Activated naive CD8-positive, alpha-beta T cell treated with anti-CD3 and anti-CD28 coated beads, Interleukin-2, amount 10 ng/mL, durations not matched to agents 7 days and 5 days (primary cell): ENCODE results near the gene PDP2. TPM values are rescaled to one million over a fixed set of nuclear protein-coding genes. Genes with fewer than 3 reads are reported as not detected.

Experiments used
- ATAC-seq: fragments of 150-1000 bp; cut with Tn5 transposase; one replicate; pipeline ENCODE4 v1.10.0; 2021; ENCODE audit warnings: low read depth, moderate library complexity
- POLR2A ChIA-PET: fragments of 350-600 bp; sonication (Branson Sonifier 250); formaldehyde crosslinking; loops from one replicate; lab custom pipeline; 2021; ENCODE audit warnings: antibody characterized with exemption; lab: Charles Lee
- DNase-seq: peaks from one replicate; pipeline ENCODE4 v3.0.0; 2021
- H3K27ac Mint-ChIP-seq: one replicate; pipeline ENCODE4 v1.8.0; 2022; ENCODE audit warnings: mild to moderate bottlenecking, mixed read lengths
- H3K27me3 Mint-ChIP-seq: one replicate; pipeline ENCODE4 v1.8.0; 2022; ENCODE audit warnings: mild to moderate bottlenecking, moderate library complexity, mixed read lengths
- H3K36me3 Mint-ChIP-seq: one replicate; pipeline ENCODE4 v1.8.0; 2021; ENCODE audit warnings: mild to moderate bottlenecking, mixed read lengths
- H3K4me1 Mint-ChIP-seq: one replicate; pipeline ENCODE4 v1.8.0; 2021; ENCODE audit warnings: mixed read lengths
- H3K4me3 Mint-ChIP-seq: one replicate; pipeline ENCODE4 v1.8.0; 2022; ENCODE audit warnings: mild to moderate bottlenecking, moderate library complexity, mixed read lengths
- H3K9me3 Mint-ChIP-seq: one replicate; pipeline ENCODE4 v1.8.0; 2021; ENCODE audit warnings: mixed read lengths
- total RNA-seq, 2 experiments: library from RNA; stranded (reverse); gene quantifications; one replicate each; pipeline ENCODE4 v1.2.3, GENCODE V29; 2021

Gene PDP2, protein sequence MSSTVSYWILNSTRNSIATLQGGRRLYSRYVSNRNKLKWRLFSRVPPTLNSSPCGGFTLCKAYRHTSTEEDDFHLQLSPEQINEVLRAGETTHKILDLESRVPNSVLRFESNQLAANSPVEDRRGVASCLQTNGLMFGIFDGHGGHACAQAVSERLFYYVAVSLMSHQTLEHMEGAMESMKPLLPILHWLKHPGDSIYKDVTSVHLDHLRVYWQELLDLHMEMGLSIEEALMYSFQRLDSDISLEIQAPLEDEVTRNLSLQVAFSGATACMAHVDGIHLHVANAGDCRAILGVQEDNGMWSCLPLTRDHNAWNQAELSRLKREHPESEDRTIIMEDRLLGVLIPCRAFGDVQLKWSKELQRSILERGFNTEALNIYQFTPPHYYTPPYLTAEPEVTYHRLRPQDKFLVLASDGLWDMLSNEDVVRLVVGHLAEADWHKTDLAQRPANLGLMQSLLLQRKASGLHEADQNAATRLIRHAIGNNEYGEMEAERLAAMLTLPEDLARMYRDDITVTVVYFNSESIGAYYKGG
- total RNA-seq, result 10 to 100 TPM; 26.6 TPM

DNA sequence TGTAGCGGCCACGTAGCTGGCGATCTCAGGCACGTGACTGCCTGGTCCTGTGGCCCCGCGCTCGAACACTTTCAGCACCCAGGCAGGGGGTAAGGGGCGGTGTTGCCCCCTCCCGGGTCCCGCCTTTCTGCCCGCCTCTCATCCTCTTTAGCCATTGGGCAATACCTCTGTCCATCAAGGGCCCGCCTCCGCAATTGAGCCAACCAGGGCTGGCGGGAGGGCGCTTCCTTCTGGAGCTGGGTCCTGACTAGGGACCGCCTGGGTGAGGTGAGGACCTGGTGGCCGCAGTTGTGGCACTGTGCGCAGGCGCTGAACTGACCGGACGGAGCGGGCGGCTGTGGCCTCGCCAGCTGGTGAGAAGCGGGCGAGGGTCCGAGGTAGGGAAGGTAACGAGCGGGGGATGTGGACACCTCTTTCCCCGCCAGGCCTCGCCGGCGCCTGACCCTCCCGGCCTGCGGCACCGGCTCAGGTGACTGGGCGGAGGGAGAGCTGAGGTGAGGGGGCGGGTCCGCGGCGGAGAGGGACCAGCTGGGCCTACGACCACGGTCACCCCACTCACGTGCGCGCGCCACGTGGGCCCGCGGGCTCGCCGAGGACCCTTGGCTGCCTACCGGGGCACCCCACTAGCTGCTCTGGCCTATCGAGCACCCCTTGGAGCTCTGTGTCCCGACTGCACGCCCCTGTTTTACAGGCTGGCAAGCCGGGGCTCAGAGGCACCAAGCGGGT, at the start of gene PDP2:
Gene PDP2 (plus strand): TSS at position 228 of the 726 bp plus-strand sequence. CDS start 3,770 bp downstream, outside the sequence.
- Mint-ChIP-seq H3K27ac (peak within 1 kb of the TSS; percentile 99), H3K4me1 (peaks cover 38% of the 10 kb centered on the region), H3K9me3 (no peaks in the 10 kb centered on the region)

DNA sequence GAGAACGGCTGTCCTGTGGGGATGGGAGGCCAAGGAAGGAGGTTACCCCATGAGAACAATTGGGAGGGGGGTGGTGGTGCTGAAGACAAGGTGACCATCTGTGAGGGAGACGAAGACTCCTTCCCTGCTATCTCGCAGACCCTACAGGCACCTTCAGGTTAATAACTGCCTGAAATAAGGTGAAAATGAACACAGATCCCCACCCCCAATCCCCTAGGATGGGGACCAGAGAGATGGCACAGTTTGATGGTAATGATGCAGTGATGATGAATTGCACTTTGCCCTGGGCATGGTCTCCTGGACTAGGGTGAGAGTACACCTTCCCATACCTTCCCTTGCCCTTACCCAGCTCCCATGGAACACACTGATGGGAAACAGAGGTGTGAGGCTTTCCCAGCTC, 48.1 kb upstream of the PDP2 start:
- DNase-seq, result no peak
- ATAC-seq, result no peak
- Mint-ChIP-seq H3K36me3 (peaks cover 7% of the 10 kb centered on the region), H3K4me3 (no peak overlapping the region), H3K27ac (no peak overlapping the region), H3K9me3 (no peaks in the 10 kb centered on the region), H3K27me3 (peaks cover 6% of the 10 kb centered on the region), H3K4me1 (peaks cover 25% of the 10 kb centered on the region)
- POLR2A ChIA-PET, result interaction anchor here (0.5 to 3.9 kb wide), 2 partner anchors 33 to 36 kb away, joined by 3 to 39 read pairs; no protein-coding TSS in a partner anchor

More for the DNA sequence above, at the start of gene PDP2:
- Mint-ChIP-seq H3K27me3 (no peaks in the 10 kb centered on the region), H3K4me3 (peak within 1 kb of the TSS; percentile 100), H3K36me3 (peaks cover 5% of the 10 kb centered on the region)
- POLR2A ChIA-PET, result interaction anchor here (1.0 to 1.9 kb wide), 9 partner anchors 10 to 295 kb away, joined by 3 to 9 read pairs (median 3); partner anchors contain the start of genes CBFB and NAE1
- DNase-seq, result peak; percentile 88
- ATAC-seq, result peak; percentile 98

DNA sequence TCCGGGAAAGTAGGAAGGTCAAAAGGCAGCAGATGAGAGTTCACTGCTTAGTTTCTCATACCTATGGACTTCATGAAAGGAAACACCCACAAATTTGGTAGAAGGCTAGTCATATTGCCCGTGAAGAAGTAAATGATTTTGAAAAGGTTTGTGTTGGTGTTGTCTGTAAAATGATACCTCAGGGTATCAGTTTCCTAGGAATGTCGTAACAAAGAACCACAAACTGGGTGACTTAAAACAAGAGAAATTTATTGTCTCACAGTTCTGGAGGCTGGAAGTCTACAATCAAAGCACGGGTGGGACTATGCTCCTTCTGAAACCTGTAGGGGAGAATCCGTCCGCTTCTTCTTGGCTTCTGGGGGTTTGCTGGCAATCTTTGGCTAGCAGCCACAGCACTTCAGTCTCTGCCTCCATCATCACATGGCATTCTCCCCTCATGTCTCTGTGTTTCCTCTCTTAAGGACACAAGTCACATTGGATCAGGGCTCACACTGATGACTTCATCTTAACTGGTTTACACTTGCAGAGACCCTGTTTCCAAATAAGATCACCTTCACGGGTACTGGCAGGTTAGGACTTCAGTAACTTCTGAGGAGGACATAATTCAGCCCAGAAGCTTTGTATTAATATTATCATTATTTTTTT, 47.5 kb upstream of the PDP2 start:
- Mint-ChIP-seq H3K9me3 (no peaks in the 10 kb centered on the region), H3K4me3 (no peak overlapping the region), H3K36me3 (peaks cover 3% of the 10 kb centered on the region), H3K4me1 (peaks cover 21% of the 10 kb centered on the region), H3K27ac (no peak overlapping the region), H3K27me3 (peaks cover 10% of the 10 kb centered on the region)
- POLR2A ChIA-PET, result no interaction called here
- no peak for ATAC-seq
- no peak for DNase-seq

DNA sequence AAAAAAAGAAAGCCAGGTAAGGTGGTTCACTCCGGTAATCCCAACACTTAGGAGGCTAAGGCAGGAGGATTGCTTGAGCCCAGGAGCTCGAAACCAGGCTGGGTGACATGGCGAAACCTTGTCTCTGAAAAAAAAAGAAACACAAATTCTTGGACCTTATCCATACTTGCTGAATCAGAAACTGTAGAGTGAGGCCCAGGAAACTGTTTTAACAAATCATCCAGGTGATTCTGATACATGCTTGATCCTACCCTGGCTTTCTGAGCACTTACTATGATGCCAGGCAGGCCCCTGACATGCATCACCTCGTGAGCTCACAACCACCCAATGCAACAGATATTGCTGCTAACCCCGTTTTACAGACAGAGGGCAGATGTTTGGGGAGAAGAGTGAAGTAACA, 45.6 kb upstream of the PDP2 start:
- Mint-ChIP-seq H3K36me3 (no peaks in the 10 kb centered on the region), H3K27me3 (peaks cover 26% of the 10 kb centered on the region), H3K4me3 (no peak overlapping the region), H3K4me1 (peaks cover 6% of the 10 kb centered on the region), H3K9me3 (peaks cover 2% of the 10 kb centered on the region), H3K27ac (no peak overlapping the region)
- DNase-seq (no peak), ATAC-seq (no peak)
- POLR2A ChIA-PET, result no interaction called here

DNA sequence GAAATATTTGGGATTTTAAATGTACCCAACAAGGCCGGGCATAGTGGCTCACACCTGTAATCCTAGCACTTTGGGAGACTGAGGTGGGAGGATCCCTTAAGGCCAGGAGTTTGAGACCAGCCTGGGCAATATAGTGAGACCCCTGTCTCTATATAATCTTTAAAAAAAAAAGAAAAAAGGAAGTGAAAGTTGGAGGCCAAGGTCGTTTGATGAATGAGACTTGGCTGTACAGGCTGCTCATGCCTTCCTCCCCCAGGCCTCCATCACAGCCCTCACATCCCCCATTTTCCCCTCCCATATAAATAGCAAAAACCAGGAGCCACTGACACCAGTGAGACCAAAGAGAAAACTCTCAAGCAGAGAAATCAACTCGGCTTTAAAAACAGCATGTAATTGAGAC, 39.4 kb upstream of the PDP2 start:
- Mint-ChIP-seq H3K27ac (no peak overlapping the region), H3K4me1 (peaks cover 9% of the 10 kb centered on the region), H3K9me3 (peaks cover 2% of the 10 kb centered on the region), H3K4me3 (no peak overlapping the region), H3K27me3 (peaks cover 66% of the 10 kb centered on the region), H3K36me3 (no peaks in the 10 kb centered on the region)
- no peak for DNase-seq
- POLR2A ChIA-PET, result no interaction called here
- ATAC-seq, result no peak

DNA sequence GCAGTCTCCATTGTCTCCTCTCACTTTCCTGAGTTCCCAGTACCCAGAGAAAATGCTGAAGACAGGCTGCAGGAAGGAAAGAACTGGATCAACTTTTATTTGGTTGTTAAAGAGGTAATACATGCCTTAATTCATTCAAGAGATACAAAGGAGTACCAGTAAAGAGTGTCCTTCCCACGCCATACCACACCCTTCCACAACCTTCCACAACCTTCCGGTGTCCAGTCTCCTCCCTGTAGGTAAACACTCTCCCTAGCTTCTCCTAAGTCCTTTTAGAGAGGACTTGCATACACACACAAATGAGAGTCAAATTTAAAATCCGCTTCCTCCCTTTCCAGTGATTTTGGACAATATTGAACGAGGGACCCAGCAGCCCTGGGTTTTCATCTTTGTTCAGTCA, 38.9 kb upstream of the PDP2 start:
- Mint-ChIP-seq H3K36me3 (no peaks in the 10 kb centered on the region), H3K9me3 (peaks cover 2% of the 10 kb centered on the region), H3K4me3 (no peak overlapping the region), H3K27ac (no peak overlapping the region), H3K4me1 (peaks cover 9% of the 10 kb centered on the region), H3K27me3 (peaks cover 71% of the 10 kb centered on the region)
- POLR2A ChIA-PET, result no interaction called here
- DNase-seq (no peak), ATAC-seq (no peak)

DNA sequence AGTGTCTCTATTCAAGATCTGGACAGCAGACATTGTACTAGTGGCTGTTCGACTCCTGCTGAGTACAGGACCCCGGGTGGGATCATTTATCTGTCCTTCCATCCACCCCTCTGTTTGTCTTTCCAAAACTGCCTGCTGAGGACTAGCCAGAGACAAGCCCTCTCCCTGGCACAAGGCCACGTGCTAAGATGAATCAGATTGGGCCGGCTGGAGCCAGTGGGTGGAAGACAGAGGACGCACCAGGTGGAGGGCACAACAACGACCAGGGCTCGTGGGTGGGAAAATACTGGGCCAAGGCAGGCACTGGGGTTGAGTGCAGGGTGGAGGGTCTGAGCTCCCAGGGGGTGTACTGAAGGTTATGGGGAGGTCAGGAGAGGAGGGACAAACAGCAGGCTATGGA, 37.5 kb upstream of the PDP2 start:
- H3K27me3 Mint-ChIP-seq, result peaks cover 67% of the 10 kb centered on the region
- POLR2A ChIA-PET, result no interaction called here
- ATAC-seq, result no peak

DNA sequence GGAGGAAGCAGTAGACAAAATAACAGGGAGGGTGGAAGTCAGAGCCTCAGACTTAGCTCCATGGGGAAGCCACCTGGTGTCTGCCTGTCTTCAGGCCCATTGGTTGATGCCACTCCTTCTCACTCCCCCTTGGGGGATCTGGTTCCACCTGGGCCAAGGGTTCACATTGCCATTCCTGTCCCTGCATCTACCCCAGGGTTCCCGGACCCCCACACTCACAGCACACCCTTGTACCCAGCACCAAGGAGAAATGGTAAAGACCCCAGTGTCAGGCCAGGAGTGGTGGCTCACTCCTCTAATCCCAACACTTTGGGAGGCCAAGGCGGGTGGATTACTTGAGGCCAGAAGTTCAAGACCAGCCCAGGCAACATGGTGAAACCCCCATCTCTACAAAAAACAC, 37.1 kb upstream of the PDP2 start:
- ATAC-seq (no peak), DNase-seq (no peak)
- Mint-ChIP-seq H3K9me3 (peaks cover 2% of the 10 kb centered on the region), H3K27ac (no peak overlapping the region), H3K4me1 (peaks cover 13% of the 10 kb centered on the region), H3K27me3 (peaks cover 66% of the 10 kb centered on the region), H3K4me3 (peak overlapping the region; percentile 4), H3K36me3 (no peaks in the 10 kb centered on the region)
- POLR2A ChIA-PET, result no interaction called here

More for the DNA sequence above, 37.5 kb upstream of the PDP2 start:
- no peak for DNase-seq
- Mint-ChIP-seq H3K27ac (no peak overlapping the region), H3K36me3 (no peaks in the 10 kb centered on the region), H3K9me3 (peaks cover 2% of the 10 kb centered on the region), H3K4me1 (peaks cover 9% of the 10 kb centered on the region), H3K4me3 (no peak overlapping the region)

DNA sequence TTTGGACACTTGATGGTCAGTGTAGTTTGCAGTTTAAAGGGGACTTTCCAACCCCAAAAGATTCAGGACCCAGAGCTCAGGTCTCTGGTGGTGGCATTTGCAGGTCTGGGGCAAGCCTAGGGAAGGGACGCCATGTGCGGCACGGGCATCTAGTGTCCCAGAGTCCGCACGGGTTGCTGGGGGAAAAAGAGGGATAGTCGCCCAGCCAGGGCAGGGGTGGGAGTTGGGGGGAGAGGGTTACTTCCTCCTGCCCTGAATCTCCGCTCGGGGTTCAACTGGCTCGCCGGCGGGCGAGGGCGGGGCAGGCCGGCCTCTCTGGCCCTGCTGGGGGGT, 36.3 kb upstream of the PDP2 start:
- no peaks in the 10 kb centered on the region for H3K36me3 Mint-ChIP-seq
- H3K4me1 Mint-ChIP-seq, result peaks cover 17% of the 10 kb centered on the region
- peaks cover 62% of the 10 kb centered on the region for H3K27me3 Mint-ChIP-seq
- ATAC-seq (no peak), DNase-seq (no peak)
- H3K27ac Mint-ChIP-seq, result no peak overlapping the region
- H3K9me3 Mint-ChIP-seq, result no peaks in the 10 kb centered on the region
- H3K4me3 Mint-ChIP-seq, result peak overlapping the region; percentile 65
- POLR2A ChIA-PET, result no interaction called here

DNA sequence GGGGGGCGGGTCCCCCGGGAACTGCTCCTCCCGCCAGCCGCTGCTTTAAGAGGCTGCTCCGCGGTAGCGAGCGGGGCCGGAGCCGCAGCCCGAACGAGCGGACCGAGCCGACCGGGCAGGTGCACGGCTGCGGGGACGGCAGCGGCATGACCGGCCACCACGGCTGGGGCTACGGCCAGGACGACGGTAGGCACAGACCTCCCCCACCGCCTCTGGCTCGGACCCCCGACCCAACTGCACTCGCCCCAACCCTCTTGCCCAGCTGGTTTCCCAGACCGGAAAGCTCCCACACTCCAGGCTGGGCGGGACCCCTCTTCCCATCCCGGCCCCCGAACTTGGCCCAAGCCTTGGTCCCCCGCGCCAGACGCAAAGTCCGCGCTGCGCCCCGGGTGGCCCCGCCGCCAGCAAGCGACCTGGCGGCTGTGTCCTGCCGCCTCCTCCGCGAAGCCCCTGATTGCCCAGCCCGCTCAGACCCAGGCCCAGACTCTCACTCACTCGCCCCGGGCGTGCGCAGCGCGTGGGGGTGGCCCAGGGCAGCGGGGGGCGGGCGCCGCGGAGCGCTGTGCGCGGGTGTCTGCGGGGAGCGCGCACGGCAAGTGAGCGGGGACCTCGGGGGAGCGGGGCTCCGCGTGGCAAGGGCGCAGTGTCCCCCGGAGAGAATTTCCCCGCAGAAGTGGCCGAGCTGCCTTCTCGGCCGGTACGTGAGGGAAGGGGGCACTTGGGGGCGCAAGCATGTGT, 35.8 kb upstream of the PDP2 start, which contains the start of gene CA7:
Gene CA7 (plus strand): TSS at position 73 of the 738 bp plus-strand sequence. CDS start 74 bp downstream, at position 147.
- H3K4me3 Mint-ChIP-seq, result peak within 1 kb of the TSS; percentile 65
- no peaks in the 10 kb centered on the region for H3K36me3 Mint-ChIP-seq
- peaks cover 56% of the 10 kb centered on the region for H3K27me3 Mint-ChIP-seq
- peaks cover 17% of the 10 kb centered on the region for H3K4me1 Mint-ChIP-seq
- POLR2A ChIA-PET, result no interaction called here
- H3K9me3 Mint-ChIP-seq, result no peaks in the 10 kb centered on the region
- no peak within 1 kb of the TSS for H3K27ac Mint-ChIP-seq
- ATAC-seq (peak; percentile 29), DNase-seq (no peak)

DNA sequence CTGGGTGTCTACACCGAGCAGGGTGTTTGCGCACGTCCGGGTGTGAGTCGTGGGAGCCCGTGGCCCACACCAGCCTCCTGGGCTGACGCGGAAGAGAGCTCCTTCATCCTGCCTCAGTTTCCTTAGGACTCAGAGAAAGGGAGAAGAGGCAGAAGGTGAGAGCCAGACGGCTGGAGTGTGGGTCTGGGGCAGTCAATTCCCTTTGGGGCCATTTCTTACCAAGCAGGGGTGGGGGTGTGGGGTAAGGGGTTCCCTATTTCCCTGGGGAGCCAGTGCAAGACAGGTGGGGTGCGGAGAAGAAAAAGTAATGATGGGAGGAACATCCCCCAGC, 35.3 kb upstream of the PDP2 start:
- Mint-ChIP-seq H3K9me3 (no peaks in the 10 kb centered on the region), H3K27ac (no peak overlapping the region), H3K4me3 (peak overlapping the region; percentile 42), H3K4me1 (peaks cover 17% of the 10 kb centered on the region), H3K36me3 (no peaks in the 10 kb centered on the region), H3K27me3 (peaks cover 53% of the 10 kb centered on the region)
- POLR2A ChIA-PET, result no interaction called here
- ATAC-seq (no peak), DNase-seq (no peak)

DNA sequence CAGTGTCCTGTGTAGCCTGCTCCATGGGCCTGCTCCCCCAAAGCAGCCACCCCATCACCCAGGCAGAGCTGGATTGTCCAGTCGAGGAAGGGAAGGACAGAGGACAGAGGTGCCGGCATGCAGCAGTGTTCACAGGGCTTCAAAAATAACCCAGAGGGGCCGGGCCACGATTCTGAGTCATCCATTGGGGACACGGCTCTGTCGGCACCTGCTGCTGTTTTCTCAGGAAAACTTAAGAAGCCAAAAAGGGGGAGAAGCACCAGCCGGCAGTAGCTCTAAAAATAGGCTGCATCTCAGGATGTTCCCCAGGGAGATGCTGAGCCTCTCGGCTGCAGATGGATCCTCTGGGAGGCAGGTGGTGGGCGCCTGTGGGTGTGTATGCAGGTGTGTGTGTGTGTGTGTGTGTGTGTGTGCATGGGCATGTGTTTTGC, 34.5 kb upstream of the PDP2 start:
- Mint-ChIP-seq H3K27me3 (peaks cover 49% of the 10 kb centered on the region), H3K4me1 (peaks cover 17% of the 10 kb centered on the region), H3K9me3 (no peaks in the 10 kb centered on the region), H3K4me3 (no peak overlapping the region), H3K36me3 (no peaks in the 10 kb centered on the region), H3K27ac (no peak overlapping the region)
- POLR2A ChIA-PET, result no interaction called here
- ATAC-seq (no peak), DNase-seq (no peak)
